WI38 (cell line): ENCODE data around the gene CD53.

Source experiments
- H3K4me3 ChIP-seq: 2 replicates; pipeline ENCODE4 v1.5.1; 2011; ENCODE audit warnings: low read depth, mild to moderate bottlenecking, control low read depth, low read length
- CTCF ChIP-seq: IDR thresholded peaks from 2 replicates; pipeline ENCODE4 v1.5.1; 2012; ENCODE audit warnings: low read depth, mild to moderate bottlenecking, control low read depth, low read length

Gene CD53

GRCh38 chr1:110945626-110946025 lies 72.7 kb downstream of the CD53 start:
- no peak for TF ChIP-seq CTCF
- no peak overlapping the region for H3K4me3 ChIP-seq

- no peak overlapping the region for H3K4me3 ChIP-seq
- no peak for TF ChIP-seq CTCF
Measured at GRCh38 chr1:110948038-110948810, 75.3 kb downstream of the CD53 start.
